Measurements from ENCODE around the gene RNF227. TPM values are rescaled to one million over a fixed set of nuclear protein-coding genes. Genes with fewer than 3 reads are reported as not detected.
A peak's percentile ranks its signal among the peaks of the same experiment; 100 is the strongest.

Gene RNF227
- total RNA-seq, 6 experiments from 2014 or later, result 0.18 to 0.70 (median 0.46) TPM

GRCh38 chr17:7940034-7940433 is 23.9 kb upstream of the RNF227 start:
- intact Hi-C loops (cut with DNase I), result no loop called here
- WGBS (ENCODE audit: insufficient coverage, low coverage, low lambda C conversion rate, missing lambda C conversion rate), result 100% methylated on average over 2 of the region's 4 CpGs

GRCh38 chr17:7935859-7936258 is 19.8 kb upstream of the RNF227 start:
- intact Hi-C loops (cut with DNase I), result no loop called here
- Histone ChIP-seq H3K9me3 (no peaks in the 10 kb centered on the region), H3K4me1 (peaks cover 0 to 3% (median 0%) of the 10 kb centered on the region in 4 donors), H3K27ac (no peak overlapping the region), H3K4me3 (no peak overlapping the region), H3K36me3 (peaks cover 0 to 20% (median 8%) of the 10 kb centered on the region in 4 donors), H3K27me3 (no peaks in the 10 kb centered on the region)
- no peak for ATAC-seq
- TF ChIP-seq POLR2A (IDR thresholded peaks at IDR 0.05), result no peak
- no peak for TF ChIP-seq CTCF (IDR thresholded peaks at IDR 0.05)
- DNase-seq, result no peak

More at GRCh38 chr17:7940034-7940433, 23.9 kb upstream of the RNF227 start:
- no peaks in the 10 kb centered on the region for H3K9me3 ChIP-seq
- TF ChIP-seq POLR2A (IDR thresholded peaks at IDR 0.05), result no peak
- no peaks in the 10 kb centered on the region for H3K4me1 ChIP-seq
- H3K27ac ChIP-seq, result no peak overlapping the region
- H3K36me3 ChIP-seq, result peaks cover 0 to 43% (median 20%) of the 10 kb centered on the region in 4 donors
- no peak overlapping the region for H3K4me3 ChIP-seq
- no peaks in the 10 kb centered on the region for H3K27me3 ChIP-seq
- ATAC-seq (no peak), DNase-seq (no peak)

GRCh38 chr17:7932949-7933348 is 16.9 kb upstream of the RNF227 start:
- no peaks in the 10 kb centered on the region for H3K27me3 ChIP-seq
- peaks cover 0 to 6% (median 0%) of the 10 kb centered on the region in 4 donors for H3K36me3 ChIP-seq
- H3K9me3 ChIP-seq, result no peaks in the 10 kb centered on the region
- no peak for TF ChIP-seq CTCF (IDR thresholded peaks at IDR 0.05)
- TF ChIP-seq POLR2A (IDR thresholded peaks at IDR 0.05), result no peak
- peaks cover 0 to 5% (median 0%) of the 10 kb centered on the region in 4 donors for H3K4me1 ChIP-seq
- ATAC-seq (no peak), DNase-seq (no peak)
- peak overlapping the region in 1 of 3 donors; percentile 80 for H3K27ac ChIP-seq
- 35% methylated on average over 16 of the region's 16 CpGs for WGBS (ENCODE audit: insufficient coverage, low coverage, low lambda C conversion rate, missing lambda C conversion rate)
- intact Hi-C loops (cut with DNase I), result no loop called here
- H3K4me3 ChIP-seq, result peak overlapping the region; percentile 63 to 90 (median 82)

GRCh38 chr17:7932483-7932891 is 16.4 kb upstream of the RNF227 start:
- peak; percentile 21 to 38 (median 30) for ATAC-seq
- no peaks in the 10 kb centered on the region for H3K9me3 ChIP-seq
- TF ChIP-seq POLR2A (IDR thresholded peaks at IDR 0.05) (no peak), CTCF (IDR thresholded peaks at IDR 0.05) (no peak)
- WGBS (ENCODE audit: insufficient coverage, low coverage, low lambda C conversion rate, missing lambda C conversion rate), result 3% methylated on average over 15 of the region's 17 CpGs
- no peaks in the 10 kb centered on the region for H3K27me3 ChIP-seq
- peaks cover 0 to 5% (median 0%) of the 10 kb centered on the region in 4 donors for H3K4me1 ChIP-seq
- no peak for DNase-seq
- intact Hi-C loops (cut with DNase I), result no loop called here
- peak overlapping the region; percentile 54 to 80 (median 59) for H3K27ac ChIP-seq
- H3K4me3 ChIP-seq, result peak overlapping the region; percentile 63 to 90 (median 82)
- peaks cover 0 to 6% (median 0%) of the 10 kb centered on the region in 4 donors for H3K36me3 ChIP-seq

GRCh38 chr17:7931709-7932482 is 15.8 kb upstream of the RNF227 start, which contains the start of the genes CNTROB and TRAPPC1:
Gene CNTROB (plus strand): TSS chr17:7932206. CDS start chr17:7933080, 874 bp downstream.
Gene TRAPPC1 (minus strand): TSS chr17:7931946. CDS start chr17:7931829, 117 bp downstream.
- peak within 1 kb of the TSS; percentile 63 to 90 (median 82) for H3K4me3 ChIP-seq
- peak within 1 kb of the TSS; percentile 54 to 80 (median 75) for H3K27ac ChIP-seq
- TF ChIP-seq POLR2A (IDR thresholded peaks at IDR 0.05), result peak; percentile 44
- no peak for TF ChIP-seq CTCF (IDR thresholded peaks at IDR 0.05)
- peaks cover 0 to 6% (median 0%) of the 10 kb centered on the region in 4 donors for H3K36me3 ChIP-seq
- no peaks in the 10 kb centered on the region for H3K9me3 ChIP-seq
- H3K4me1 ChIP-seq, result peaks cover 0 to 5% (median 0%) of the 10 kb centered on the region in 4 donors
- under 1% methylated on average over 44 of the region's 55 CpGs for WGBS (ENCODE audit: insufficient coverage, low coverage, low lambda C conversion rate, missing lambda C conversion rate)
- DNase-seq, result peak; percentile 99 to 100 (median 100)
- no peaks in the 10 kb centered on the region for H3K27me3 ChIP-seq
- ATAC-seq, result peak; percentile 99 to 100 (median 99)
- intact Hi-C loops (cut with DNase I), result no loop called here
